Measurements from ENCODE around the gene ITGA7. TPM values are rescaled to one million over a fixed set of nuclear protein-coding genes. Genes with fewer than 3 reads are reported as not detected.

Gene ITGA7
- polyA plus RNA-seq, 4 donors: 21.1 to 46.5 (median 39.0) TPM

GRCh38 chr12:55720894-55721444 is 13.3 kb upstream of the ITGA7 start:
- DNase-seq (ENCODE audit: low read depth in 4 of 4, low spot score in 3 of 4): no peak

DNA sequence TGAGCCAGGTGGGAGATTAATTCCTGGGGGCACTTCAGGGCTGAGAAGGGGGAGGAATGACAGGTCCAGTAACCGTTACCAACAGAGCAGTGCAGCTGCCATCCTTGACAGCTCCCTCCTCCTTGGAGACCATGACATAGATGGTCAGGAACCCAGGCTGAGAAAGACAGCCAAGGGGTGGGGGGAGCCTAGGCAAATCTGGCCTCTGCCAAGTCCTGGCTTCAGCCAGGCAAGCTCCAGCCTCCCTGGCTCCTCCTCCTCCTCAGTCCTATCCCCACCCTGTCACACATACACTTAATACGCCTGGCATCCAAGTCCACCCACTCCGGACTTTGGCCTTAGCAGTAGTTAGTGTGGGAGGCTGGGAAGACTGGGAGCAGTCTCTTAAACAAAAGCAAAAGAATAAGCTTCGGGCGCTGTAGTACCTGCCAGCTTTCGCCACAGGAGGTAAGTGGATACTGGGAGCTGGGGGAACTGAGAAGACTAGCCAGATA is 12.4 kb upstream of the ITGA7 start, which contains the start of gene RDH5:
TSS of gene RDH5 (plus strand) at position 323 of the 494 bp plus-strand sequence. CDS start 792 bp downstream, outside the sequence.
- DNase-seq (ENCODE audit: low read depth in 4 of 4, low spot score in 3 of 4): no peak

DNA sequence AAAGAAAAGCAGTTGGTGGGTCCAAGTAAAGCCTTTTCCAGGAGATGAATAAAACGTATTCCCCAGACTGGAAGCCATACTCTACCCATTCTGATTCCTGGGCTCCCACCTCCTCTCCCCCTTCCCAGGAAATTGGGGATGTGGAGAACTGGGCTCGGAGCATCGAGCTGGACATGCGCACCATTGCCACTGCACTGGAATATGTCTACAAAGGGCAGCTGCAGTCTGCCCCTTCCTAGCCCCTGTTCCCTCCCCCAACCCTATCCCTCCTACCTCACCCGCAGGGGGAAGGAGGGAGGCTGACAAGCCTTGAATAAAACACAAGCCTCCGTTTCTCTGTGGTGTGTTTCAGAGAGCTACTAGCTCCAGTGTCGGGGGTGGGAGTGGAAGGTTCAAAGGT is 11.7 kb upstream of the ITGA7 start:
- no peak for DNase-seq (ENCODE audit: low read depth in 4 of 4, low spot score in 3 of 4)

DNA sequence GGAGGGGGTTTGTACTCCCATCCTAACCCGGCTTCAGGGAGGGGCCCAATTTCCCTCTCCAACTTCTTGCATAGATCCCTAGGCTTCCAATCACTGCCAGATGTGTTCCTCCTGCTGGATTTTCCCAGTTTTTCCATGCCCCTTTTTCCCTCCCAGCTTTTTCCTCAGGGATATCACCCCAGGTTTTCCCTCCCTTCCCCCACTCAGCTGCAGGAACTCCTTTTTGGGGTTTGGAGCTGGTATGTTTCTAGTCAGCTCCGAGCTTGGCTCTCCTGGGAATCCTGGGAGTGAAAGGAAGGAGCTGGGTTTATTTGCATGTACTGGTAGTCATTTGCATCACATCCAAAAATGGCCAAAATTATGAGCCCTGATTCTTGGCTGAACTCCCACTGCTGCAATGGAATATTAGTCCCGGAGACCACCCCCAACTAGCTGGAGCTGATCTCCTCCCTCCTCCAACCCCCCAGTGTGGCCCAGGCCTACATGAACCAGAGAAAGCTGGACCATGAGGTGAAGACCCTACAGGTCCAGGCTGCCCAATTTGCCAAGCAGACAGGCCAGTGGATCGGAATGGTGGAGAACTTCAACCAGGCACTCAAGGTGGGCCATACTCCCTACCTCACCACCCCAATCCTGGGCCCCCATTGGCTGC is 11.0 kb upstream of the ITGA7 start:
- DNase-seq (ENCODE audit: low read depth in 4 of 4, low spot score in 3 of 4): no peak

DNA sequence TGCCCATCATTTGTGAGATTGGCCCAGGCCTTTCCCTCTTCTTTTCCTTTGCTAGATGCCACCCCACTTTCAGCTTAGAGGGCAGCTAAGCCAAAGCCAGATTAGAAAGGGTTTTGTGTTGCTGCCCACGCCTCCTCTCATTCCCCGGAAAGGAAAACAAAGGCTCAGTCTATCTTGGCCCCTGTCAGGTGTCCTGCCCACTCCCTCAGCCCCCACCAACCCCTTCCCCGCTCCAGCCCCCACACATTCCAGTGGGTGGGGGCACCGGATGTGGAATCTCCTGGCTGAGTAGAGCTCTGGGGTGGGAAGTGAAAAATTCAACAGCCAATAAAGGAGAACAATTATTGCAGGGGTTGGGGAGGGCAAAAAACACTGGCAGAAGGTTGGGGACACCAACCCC is 10.3 kb upstream of the ITGA7 start:
- DNase-seq (ENCODE audit: low read depth in 4 of 4, low spot score in 3 of 4): no peak

GRCh38 chr12:55717011-55718007 is 9.6 kb upstream of the ITGA7 start:
- DNase-seq (ENCODE audit: low read depth in 4 of 4, low spot score in 3 of 4): no peak

- DNase-seq (ENCODE audit: low read depth in 4 of 4, low spot score in 3 of 4): no peak
Measured at GRCh38 chr12:55716582-55716957, 8.9 kb upstream of the ITGA7 start.

DNA sequence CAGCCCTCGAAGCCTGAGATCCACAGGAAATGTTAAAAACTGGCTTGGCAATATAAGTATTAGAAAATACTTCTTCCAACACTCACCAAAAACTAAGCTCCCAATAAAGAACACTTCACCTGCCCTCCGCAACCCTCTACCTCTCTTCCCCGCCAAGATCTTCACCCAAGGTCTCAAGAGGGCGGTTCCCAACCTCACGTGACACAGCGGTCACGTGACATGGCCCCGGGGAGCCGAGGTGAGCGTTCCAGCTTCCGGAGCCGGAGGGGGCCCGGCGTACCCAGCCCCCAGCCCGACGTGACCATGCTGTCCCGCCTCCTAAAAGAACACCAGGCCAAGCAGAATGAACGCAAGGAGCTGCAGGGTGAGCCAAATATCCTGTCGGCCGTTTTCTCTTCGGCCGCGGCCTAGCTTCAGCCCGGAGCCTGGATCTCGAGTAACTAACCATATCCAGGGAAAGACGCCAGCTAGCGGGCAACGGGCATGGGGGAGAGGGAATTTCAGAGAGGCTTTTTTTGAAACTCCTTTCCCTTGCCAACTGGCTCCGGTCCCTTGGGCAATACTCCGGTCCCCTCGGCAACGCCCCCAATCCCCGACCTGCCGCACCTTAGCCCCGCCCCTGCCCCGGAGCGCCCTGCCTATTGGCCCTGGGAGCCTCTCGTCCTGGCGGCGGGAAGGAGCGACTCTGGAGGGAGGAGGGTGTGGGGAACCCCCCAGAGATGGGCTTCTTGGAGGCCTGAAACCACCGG is 8.3 kb upstream of the ITGA7 start, which contains the start of gene BLOC1S1:
TSS of gene BLOC1S1 (plus strand) at position 214 of the 749 bp plus-strand sequence. CDS start at position 220, 6 bp downstream.
- DNase-seq (ENCODE audit: low read depth in 4 of 4, low spot score in 3 of 4): peak in 3 of 4 donors; percentile 89 to 94 (median 90)

GRCh38 chr12:55715169-55715764 is 7.6 kb upstream of the ITGA7 start:
- DNase-seq (ENCODE audit: low read depth in 4 of 4, low spot score in 3 of 4): no peak

- no peak for DNase-seq (ENCODE audit: low read depth in 4 of 4, low spot score in 3 of 4)
Measured at GRCh38 chr12:55713721-55714120, 6.0 kb upstream of the ITGA7 start.

GRCh38 chr12:55712700-55713415 is 5.2 kb upstream of the ITGA7 start:
- DNase-seq (ENCODE audit: low read depth in 4 of 4, low spot score in 3 of 4): no peak

- no peak for DNase-seq (ENCODE audit: low read depth in 4 of 4, low spot score in 3 of 4)
Measured at GRCh38 chr12:55711786-55712553, 4.3 kb upstream of the ITGA7 start.

GRCh38 chr12:55708695-55709233 is 1.1 kb upstream of the ITGA7 start:
- no peak for DNase-seq (ENCODE audit: low read depth in 4 of 4, low spot score in 3 of 4)

DNA sequence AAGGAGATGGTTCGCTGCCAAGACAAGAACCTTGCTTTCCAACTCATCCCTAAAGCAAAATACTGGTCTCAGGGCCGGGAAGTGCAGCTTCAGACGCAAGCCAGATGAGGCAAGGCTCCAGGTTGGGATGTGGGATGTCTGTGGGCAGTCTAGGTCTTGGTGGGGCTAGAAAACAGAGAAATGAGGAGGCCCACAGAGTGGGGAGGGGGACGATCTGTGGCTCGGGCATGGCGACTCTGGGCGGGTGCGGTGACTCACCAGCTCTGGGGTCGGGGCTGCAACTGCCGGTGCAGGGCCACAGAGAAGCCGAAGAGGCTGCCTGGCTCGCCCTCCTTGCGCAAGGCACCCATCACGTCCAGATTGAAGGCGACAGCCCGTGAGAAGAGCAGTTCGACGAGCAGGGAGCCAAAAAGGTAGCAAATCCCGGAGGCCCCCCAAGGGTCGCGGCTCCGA is 459 bp downstream of the ITGA7 start:
- DNase-seq (ENCODE audit: low read depth in 4 of 4, low spot score in 3 of 4): no peak

DNA sequence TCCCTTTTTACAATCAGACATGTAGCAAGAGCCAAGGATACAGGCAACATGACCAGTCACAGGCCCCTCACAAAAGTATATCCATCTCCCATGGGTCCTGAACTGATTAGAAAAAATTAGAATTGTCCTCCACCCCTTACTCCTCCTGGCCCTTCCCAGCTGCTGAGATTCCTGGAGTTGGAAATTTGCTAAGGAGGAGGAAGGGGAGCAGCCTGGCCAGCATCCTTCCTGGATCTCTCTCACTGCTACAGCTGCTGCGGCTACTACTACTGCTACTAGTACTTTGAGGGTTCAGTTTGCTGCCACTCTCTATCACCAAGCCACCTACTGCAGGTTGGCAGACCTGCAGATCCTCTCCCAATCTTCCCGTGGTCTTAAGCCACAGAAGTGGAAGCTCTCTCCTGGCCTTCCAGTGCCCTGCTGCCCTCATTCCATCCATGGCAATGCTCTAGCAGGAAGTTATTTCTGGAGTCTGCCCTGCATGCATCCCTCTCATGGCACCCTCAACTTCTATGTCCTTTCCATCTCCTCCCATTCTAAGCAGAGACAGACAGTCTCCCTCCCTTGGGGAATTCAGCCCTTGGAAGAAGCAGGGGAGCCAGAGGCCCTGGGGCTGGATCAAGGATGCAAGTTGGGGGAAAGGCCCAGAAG is 1.0 kb downstream of the ITGA7 start:
- no peak for DNase-seq (ENCODE audit: low read depth in 4 of 4, low spot score in 3 of 4)

GRCh38 chr12:55705782-55706402 is 1.8 kb downstream of the ITGA7 start:
- no peak for DNase-seq (ENCODE audit: low read depth in 4 of 4, low spot score in 3 of 4)
